ENCODE data around the gene CAMKMT. TPM values are rescaled to one million over a fixed set of nuclear protein-coding genes. Genes with fewer than 3 reads are reported as not detected.

Gene CAMKMT
- total RNA-seq, 4 donors from 2014 or later = 4.5 to 57.9 (median 15.4) TPM

DNA sequence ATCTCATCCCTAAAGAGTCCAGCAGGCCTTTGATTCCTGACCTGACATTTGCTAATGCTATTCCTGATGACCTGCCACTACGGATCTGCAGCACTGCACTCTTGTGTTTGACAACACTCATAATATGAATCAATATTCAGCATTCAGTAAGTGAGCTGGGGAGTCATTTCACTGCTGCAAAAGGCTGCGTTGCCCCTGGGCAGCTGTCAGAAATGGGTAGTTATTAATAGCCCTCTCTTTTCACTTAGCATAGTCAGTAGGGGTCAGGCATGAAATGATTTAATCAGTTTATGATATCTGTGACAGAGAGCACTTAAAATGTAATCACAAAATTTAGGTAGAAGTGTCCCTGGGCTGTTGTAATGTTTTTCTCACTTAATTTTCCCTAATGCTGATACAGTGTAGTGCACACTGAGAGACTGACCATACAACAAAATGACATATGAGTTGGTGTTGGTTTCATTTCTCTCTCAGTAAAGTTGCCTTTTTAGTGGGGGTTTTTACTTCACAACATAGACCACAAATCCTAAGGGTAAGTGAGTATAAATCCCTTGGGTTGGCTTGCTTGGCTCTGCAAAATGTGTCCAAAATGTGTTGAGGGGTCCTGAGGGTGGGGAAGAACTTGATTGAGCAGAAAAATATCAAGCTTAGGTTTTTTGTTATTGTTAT, 184.8 kb downstream of the CAMKMT start:
- 69 to 80% methylated on average over 1 to 2 of the region's 2 CpGs for whole genome bisulfite sequencing, 2 donors (ENCODE audit: low coverage in 1 of 2)
- Histone ChIP-seq H3K4me3 (no peak overlapping the region), H3K36me3 (no peaks in the 10 kb centered on the region), H3K27me3 (no peaks in the 10 kb centered on the region), H3K27ac (no peak overlapping the region), H3K4me1 (no peaks in the 10 kb centered on the region), H3K9me3 (no peaks in the 10 kb centered on the region)
- no peak for TF ChIP-seq POLR2AphosphoS5 (IDR thresholded peaks at IDR 0.05)
- no peak for TF ChIP-seq POLR2A (IDR thresholded peaks at IDR 0.05)
- TF ChIP-seq EP300 (IDR thresholded peaks at IDR 0.05; ENCODE audit: low read depth) = no peak
- TF ChIP-seq, protein P1, sequence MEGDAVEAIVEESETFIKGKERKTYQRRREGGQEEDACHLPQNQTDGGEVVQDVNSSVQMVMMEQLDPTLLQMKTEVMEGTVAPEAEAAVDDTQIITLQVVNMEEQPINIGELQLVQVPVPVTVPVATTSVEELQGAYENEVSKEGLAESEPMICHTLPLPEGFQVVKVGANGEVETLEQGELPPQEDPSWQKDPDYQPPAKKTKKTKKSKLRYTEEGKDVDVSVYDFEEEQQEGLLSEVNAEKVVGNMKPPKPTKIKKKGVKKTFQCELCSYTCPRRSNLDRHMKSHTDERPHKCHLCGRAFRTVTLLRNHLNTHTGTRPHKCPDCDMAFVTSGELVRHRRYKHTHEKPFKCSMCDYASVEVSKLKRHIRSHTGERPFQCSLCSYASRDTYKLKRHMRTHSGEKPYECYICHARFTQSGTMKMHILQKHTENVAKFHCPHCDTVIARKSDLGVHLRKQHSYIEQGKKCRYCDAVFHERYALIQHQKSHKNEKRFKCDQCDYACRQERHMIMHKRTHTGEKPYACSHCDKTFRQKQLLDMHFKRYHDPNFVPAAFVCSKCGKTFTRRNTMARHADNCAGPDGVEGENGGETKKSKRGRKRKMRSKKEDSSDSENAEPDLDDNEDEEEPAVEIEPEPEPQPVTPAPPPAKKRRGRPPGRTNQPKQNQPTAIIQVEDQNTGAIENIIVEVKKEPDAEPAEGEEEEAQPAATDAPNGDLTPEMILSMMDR (IDR thresholded peaks at IDR 0.05) = no peak
- no peak for DNase-seq
- in situ Hi-C loops (cut with MboI; ENCODE audit: low pct_ligation_motif_present in 1 of 4, low pct_unique_long_range_greater_than_20kb in 1 of 4, low sequenced_read_pairs in 3 of 4) = no loop called here
- intact Hi-C loops (cut with DNase I; ENCODE audit: low total_unique reads) = no loop called here

- in situ Hi-C loops (cut with MboI; ENCODE audit: low pct_ligation_motif_present in 1 of 4, low pct_unique_long_range_greater_than_20kb in 1 of 4, low sequenced_read_pairs in 3 of 4) = no loop called here
- TF ChIP-seq, protein P1 (IDR thresholded peaks at IDR 0.05) = no peak
- TF ChIP-seq POLR2AphosphoS5 (IDR thresholded peaks at IDR 0.05) = no peak
- no peak for TF ChIP-seq EP300 (IDR thresholded peaks at IDR 0.05; ENCODE audit: low read depth)
- TF ChIP-seq POLR2A (IDR thresholded peaks at IDR 0.05) = no peak
- Histone ChIP-seq H3K36me3 (no peaks in the 10 kb centered on the region), H3K27ac (no peak overlapping the region), H3K4me1 (no peaks in the 10 kb centered on the region), H3K9me3 (no peaks in the 10 kb centered on the region), H3K4me3 (no peak overlapping the region), H3K27me3 (no peaks in the 10 kb centered on the region)
- no peak for DNase-seq
- 61 to 64% methylated on average over 2 of the region's 2 CpGs for WGBS, 2 donors (ENCODE audit: low coverage in 1 of 2)
- intact Hi-C loops (cut with DNase I; ENCODE audit: low total_unique reads) = no loop called here
These were observed 186.0 kb downstream of the CAMKMT start for GRCh38 chr2:44547718-44548117.

DNA sequence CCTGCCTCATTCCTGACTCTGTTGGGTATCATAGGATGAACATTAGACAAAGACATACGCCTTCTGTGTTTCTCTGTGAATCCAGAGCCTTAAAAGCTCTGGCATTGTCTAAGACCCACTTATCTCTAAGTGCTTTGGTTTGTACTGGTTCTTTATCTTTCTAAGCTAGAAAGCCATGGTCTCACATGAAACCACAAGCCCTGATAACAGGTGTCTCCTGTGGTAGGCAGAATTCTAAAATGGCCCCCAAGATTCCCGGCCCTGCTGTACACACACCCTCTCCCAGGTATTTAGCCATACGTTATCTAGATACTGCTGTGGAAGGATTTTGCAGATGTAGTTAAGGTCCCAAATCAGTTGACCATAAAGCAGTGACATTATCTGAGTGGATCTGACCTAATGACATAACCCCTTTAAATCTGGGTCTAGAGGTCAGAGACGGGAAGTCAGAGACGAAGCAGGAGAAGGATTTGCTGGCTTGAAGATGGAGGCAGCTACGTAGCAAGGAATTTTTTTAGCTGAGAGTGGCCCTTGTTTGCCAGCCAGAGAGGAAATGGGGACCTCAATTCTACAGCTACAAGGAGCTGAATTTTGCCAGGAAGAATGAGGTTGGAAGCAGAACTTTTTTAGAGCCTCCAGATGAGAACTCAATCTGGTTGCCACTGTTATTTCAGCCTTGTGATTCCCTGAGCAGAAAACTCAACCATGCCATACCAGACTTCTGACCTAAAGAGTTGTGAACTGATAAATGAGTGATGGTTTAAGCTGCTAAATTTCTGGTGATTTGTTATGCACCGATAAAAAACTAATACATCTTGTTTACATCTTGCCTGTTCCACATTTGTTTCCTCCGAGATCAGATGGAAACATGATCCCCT, 186.7 kb downstream of the CAMKMT start:
- DNase-seq = no peak
- Histone ChIP-seq H3K36me3 (no peaks in the 10 kb centered on the region), H3K4me3 (no peak overlapping the region), H3K4me1 (no peaks in the 10 kb centered on the region), H3K9me3 (no peaks in the 10 kb centered on the region), H3K27ac (no peak overlapping the region), H3K27me3 (no peaks in the 10 kb centered on the region)
- in situ Hi-C loops (cut with MboI; ENCODE audit: low pct_ligation_motif_present in 1 of 4, low pct_unique_long_range_greater_than_20kb in 1 of 4, low sequenced_read_pairs in 3 of 4) = no loop called here
- 94 to 96% methylated on average over 3 to 8 of the region's 8 CpGs for WGBS, 2 donors (ENCODE audit: low coverage in 1 of 2)
- intact Hi-C loops (cut with DNase I; ENCODE audit: low total_unique reads) = no loop called here
- no peak for TF ChIP-seq POLR2A (IDR thresholded peaks at IDR 0.05)
- TF ChIP-seq POLR2AphosphoS5 (IDR thresholded peaks at IDR 0.05) = no peak
- TF ChIP-seq, protein P1 (IDR thresholded peaks at IDR 0.05) = no peak
- no peak for TF ChIP-seq EP300 (IDR thresholded peaks at IDR 0.05; ENCODE audit: low read depth)

GRCh38 chr2:44549099-44549471, 187.3 kb downstream of the CAMKMT start:
- TF ChIP-seq POLR2A (IDR thresholded peaks at IDR 0.05) (no peak), EP300 (IDR thresholded peaks at IDR 0.05; ENCODE audit: low read depth) (no peak), POLR2AphosphoS5 (IDR thresholded peaks at IDR 0.05) (no peak)
- TF ChIP-seq, protein P1 (IDR thresholded peaks at IDR 0.05) = no peak
- Histone ChIP-seq H3K4me3 (no peak overlapping the region), H3K36me3 (no peaks in the 10 kb centered on the region), H3K4me1 (no peaks in the 10 kb centered on the region), H3K9me3 (no peaks in the 10 kb centered on the region), H3K27ac (no peak overlapping the region), H3K27me3 (no peaks in the 10 kb centered on the region)
- intact Hi-C loops (cut with DNase I; ENCODE audit: low total_unique reads) = no loop called here
- no peak for DNase-seq
- WGBS, 2 donors (ENCODE audit: low coverage in 1 of 2) = 83 to 86% methylated on average over 1 of the region's 1 CpG
- in situ Hi-C loops (cut with MboI; ENCODE audit: low pct_ligation_motif_present in 1 of 4, low pct_unique_long_range_greater_than_20kb in 1 of 4, low sequenced_read_pairs in 3 of 4) = no loop called here

All from transverse colon (tissue), 4 donors.